Superior temporal gyrus (tissue), 1 donor: ENCODE results near the gene CFAP77.
"Not testable (repeated sequence)": the region's sequence is repeated elsewhere in the genome, so short reads cannot be mapped to it uniquely, and the experiment has no call there.

Experiments used
- DNase-seq: peaks from one replicate; pipeline ENCODE4 v3.0.0-alpha.2; 2016; ENCODE audit errors: extremely low spot score

The CFAP77 gene

DNA sequence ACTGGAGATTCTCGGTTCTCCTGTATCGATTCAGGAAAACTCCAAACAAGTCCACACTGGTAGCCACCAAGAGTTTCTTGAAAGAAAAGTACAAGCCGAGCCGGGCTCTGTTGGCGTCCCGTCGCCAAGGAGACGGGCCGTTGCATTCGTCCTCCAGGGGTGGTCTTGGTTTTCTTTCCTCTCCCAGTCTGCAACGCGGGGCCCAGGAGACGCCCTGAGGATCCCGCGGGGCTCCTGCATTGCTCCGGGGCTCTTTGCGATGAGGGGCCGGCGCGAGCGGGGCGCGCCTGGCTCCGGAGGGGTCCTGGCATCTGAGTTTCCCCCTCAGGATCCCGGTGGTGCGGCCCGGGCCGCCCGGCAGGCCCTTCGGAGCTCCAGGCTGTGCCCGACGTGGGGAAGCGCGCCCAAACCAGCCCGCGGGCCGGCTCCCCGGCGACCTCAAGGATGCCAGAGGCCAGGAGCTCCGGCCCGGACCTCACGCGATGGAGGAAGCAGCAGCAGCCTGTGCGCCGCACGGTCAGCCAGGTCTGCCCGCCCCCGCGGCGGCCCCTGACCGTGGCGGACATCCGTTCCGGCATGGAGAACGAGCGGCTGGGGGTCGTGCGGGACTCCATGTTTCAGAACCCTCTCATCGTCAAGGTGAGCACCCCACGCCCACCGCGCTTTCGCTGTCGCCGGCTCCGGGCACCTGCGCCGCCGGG is at the start of gene CFAP77:
Gene CFAP77, plus strand, starts transcription at position 384 of the 701 bp plus-strand sequence. Its CDS starts 61 bp downstream, at position 445.
- DNase-seq, result no peak

DNA sequence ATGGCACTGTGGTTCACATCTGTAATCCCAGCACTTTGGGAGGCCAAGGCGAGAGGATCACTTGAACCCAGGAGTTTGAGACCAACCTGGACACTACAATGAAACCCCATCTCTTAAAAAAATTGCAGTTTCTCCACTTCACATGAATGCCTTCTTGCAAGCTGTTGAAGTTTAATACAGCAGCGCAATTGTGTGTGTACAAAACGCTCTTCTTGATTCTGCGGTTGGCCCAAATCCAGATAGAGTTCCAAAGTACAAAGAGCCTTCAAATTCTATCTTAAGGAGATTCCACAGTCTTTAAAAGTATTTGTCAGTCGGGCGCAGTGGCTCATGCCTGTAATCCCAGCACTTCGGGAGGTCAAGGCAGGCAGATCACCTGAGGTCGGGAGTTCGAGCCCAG is 45.9 kb upstream of the CFAP77 start:
- no peak for DNase-seq

DNA sequence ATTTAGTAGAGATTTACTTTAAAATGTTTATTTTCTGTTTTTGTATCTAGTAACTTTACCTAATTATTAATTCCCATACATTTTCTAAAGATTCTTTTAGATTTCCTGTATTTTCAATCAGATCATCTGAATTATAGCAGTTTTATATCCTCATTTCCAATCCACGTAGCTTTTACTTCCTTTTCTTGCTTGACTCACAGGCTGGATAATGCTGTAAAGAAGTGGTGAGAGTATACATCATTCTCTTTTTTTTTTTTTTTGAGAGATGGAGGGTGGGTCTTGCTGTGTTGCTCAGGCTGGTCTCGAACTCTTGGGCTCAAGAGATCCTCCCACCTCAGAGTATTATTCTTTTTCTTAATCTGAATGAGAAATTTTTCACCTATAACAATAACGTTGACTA is 44.0 kb upstream of the CFAP77 start:
- no peak for DNase-seq

DNA sequence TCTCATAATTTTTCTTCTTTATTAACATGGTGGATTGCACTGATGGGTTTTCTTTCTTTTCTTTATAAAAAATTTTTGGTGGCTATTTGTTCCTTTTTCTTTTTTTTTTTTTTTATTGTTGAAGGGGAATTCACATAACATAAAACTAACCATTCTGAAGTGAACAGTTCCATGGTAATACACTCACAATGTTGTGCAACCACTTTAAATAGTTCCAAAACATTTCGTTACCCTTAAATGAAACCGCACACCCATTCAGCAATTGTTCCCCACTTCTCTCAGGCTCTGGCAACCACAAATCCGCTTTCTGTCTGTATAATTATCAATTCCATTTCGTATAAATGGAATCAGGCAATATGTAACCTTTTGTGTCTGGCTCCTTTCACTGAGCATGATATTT is 43.5 kb upstream of the CFAP77 start:
- DNase-seq, result no peak

DNA sequence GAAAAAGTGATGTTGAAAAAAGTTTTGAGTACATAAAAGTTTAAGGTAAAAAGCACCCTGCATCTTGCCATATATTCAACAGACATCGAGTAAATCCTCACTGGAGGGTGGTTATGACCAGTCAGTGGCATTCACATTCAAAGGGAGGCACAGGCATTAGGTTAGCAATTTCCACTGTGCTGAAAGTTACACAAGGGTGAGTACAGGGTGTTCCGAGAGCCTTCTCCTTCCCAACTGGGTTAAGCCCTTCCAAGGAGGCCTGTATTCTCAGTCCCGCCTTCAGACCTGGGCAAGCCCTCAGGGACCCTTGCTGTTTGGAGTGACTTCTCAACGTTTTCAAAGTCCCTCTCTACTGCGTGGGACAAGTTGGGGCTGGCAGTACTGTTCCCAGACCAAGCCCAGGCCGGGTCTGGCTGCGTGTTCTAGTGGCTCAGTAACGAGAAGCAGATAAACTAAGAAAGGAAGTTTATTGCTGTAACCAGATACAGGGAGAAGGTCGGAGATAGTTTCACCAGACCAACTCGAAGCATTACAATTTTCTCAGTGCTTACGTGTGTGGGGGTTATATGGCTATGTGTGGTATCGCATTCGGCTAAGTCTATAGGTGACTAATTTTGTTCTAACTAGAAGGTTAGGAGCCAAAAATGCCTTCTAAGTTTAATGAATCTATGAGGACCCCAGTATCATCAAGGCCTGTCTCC is 42.2 kb upstream of the CFAP77 start:
- no peak for DNase-seq

DNA sequence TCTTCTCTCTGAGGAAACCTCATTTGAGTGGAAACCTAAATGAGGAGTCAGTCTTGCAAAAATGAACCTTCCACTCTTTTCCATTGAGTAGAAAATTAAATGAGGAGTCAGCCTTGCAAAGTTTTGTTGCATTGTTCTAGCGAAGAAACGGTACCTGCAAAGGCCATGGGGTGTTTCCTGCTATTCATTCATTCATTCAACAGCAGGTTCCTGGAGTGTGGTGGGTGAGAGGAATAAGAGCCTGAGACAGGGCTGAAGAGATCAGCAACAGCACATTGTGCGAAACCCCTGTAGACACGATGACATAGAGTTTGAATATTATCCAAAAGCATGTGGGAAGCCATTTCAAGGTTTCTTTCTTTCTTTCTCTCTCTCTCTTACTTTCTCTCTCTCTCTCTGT is 40.6 kb upstream of the CFAP77 start:
- no peak for DNase-seq

DNA sequence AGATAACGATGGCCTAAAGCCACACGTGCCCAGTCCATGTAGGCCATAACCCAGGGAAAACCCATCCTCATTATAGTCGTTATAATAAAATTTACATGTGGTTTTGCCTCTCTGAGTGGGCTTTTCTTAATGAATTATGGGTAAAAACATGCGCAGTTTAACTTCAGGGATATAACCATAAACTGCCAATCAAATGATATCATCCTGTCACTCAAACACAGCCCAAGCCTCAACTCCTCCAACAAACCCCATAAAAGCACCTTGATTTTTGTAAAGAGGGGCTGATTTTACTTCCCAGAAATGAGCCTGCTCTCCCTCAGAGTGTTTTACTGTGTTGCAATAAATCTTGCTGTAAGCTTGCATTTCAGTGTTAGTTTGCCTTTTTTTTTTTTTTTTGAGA is 39.4 kb upstream of the CFAP77 start:
- no peak for DNase-seq

DNA sequence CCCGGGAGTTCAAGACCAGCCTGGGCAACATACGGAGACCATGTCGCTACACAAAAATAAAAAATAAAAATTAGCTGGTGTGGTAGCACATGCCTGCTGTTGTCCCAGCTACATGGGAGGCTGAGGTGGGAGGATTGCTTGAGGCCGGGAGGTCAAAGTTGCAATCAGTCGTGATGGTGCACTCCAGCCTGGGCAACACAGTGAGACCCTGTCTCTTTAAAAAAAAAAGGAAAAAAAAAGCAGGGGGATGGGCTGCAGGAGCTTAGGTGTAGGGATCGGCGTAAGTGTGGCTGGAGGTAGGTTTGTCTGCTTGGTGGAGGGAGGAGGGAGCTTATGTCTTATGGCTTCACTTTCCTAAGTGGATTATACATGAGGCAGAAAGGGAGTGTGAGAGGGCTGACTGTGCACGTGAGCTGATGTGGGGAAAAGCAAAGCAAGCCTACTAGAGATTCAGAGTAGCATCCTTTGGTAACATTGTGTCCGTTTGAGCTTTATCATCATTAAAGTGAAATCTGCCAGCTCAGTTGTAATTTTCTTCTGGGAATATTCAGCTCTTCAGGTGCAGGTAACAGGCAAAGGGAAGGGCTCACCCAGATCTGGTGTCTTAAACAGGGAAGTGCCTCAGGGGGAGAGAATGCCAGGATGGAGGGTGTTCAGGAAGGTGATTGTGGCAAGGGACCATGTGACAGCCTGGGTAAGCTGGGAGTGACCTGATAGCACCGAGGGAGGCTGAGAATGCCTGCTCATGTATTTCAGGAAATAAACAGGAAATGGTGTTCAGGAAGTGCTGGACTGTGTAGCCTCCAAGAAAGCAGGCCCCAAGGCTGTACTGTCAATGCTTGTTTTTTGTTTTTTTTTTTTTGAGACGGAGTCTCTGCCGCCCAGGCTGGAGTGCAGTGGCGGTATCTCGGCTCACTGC is 37.6 kb upstream of the CFAP77 start:
- DNase-seq, result peak; percentile 25

DNA sequence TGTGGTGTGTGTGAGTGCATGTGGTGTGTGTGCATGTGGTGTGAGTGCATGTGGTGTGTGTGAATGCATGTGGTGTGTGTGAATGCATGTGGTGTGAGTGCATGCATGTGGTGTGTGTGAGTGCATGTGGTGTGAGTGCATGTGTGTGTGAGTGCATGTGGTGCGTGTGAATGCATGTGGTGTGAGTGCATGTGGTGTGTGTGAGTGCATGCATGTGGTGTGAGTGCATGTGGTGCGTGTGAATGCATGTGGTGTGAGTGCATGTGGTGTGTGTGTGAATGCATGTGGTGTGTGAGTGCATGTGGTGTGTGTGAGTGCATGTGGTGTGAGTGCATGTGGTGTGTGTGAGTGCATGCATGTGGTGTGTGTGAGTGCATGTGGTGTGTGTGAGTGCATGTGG is 32.2 kb upstream of the CFAP77 start:
- not testable (repeated sequence) for DNase-seq

DNA sequence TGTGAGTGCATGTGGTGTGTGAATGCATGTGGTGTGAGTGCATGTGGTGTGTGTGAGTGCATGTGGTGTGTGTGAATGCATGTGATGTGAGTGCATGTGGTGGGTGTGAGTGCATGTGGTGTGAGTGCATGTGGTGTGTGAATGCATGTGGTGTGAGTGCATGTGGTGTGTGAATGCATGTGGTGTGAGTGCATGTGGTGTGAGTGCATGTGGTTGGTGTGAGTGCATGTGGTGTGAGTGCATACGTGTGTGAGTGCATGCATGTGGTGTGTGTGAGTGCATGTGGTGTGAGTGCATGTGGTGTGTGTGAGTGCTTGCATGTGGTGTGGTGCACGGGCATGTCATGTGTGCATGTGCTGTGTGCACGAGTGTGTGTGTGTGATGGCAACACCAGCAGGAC is 31.6 kb upstream of the CFAP77 start:
- DNase-seq, result not testable (repeated sequence)

DNA sequence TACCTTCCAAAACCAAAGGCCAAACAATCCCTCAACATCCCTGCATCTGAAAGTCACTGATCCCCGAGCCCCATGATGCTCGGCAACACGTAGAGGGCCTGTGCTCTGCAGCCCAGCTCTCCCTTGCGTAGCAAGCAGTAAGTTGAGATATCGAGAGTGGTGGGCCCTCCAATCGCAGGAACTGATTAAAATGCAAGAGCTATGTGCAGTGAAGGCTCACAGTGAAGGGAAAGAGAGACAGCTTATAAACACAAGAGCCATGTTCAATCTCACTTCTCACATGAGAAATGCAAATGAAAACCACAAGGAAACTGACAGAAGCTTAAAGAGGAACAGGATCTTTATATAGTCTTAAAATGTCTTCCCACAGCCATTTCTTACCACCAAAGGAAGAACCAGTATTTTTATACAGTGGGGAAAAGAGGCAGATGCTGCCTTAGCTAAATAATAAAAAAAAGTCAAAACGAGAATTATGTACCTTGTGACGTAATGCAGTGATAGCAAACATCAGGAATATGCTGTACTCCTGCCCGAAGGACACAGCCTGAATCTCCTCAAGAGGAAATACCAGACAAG is 28.0 kb upstream of the CFAP77 start:
- no peak for DNase-seq

DNA sequence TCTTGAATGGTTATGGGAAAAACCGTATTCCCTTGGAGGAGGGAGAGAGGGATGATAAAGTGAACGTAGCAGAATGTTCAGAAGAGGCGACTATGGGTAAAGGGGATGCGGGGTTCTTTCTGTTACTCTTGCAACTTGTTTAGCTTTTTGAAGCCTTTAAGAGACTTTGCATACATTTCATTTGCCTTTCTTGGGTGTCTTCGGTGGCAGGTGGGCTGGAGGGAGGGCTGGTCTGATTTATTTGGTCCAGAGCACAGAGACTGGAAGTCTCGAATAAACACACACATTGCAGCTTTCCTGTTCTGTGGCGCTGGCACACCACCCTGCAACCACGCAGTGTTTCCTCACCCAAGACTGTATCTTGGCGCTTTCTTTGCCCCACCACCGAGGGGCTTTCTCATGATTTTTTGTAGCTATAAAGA is 26.5 kb upstream of the CFAP77 start:
- no peak for DNase-seq

DNA sequence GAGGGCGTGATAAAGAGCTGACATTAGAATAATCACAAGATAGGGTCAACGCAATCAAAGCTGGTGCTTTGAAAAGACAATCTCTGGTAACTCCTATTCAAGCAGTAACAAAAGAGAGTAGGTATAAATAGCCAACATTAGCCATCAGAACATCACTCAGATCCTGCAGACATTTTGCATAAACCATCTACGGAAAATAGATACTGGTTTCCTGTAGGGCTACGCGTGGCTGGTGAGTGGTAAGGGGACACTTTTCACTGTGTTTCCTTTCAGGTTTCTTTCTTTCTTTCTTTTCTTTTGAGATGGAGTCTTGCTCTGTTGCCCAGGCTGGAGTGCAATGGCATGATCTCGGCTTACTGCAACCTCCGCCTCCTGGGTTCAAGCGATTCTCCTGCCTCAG is 25.6 kb upstream of the CFAP77 start:
- no peak for DNase-seq

DNA sequence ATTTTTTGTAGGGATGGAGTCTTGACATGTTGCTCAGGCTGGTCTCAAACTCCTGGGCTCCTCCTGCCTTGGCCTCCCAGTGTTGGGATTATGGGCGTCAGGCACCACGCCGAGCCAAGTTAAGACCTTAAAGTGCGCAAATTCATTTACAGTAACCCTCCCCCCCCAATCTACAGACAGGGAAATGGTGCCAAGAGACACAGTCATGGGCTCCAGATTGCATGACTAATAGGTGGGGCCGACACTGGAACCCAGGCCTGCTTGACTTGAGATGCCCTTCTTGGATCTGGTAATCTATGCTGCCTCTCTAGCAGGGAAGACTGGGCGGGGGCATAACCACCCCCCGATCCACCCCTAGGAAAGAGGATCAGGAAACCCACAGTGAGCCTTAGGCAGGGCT is 22.9 kb upstream of the CFAP77 start:
- DNase-seq, result no peak

DNA sequence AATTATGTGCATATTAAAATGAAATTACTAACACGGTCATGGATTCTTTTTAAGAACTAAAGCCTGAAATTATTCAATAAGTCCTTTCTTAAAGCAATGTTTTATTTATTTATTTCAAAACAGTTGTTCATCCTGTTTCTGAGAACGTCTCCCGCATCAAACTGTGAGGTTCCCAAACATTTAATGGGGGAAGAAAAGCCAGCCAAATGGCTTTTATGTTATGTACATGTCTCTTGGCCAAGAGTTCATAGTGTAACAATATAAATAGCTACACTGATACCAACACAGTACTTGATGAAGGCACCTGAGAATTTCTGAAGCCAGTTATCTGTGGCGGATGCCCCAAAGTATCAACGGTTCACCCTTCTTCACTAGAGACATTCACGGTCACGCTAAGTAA is 19.0 kb upstream of the CFAP77 start:
- DNase-seq, result no peak

DNA sequence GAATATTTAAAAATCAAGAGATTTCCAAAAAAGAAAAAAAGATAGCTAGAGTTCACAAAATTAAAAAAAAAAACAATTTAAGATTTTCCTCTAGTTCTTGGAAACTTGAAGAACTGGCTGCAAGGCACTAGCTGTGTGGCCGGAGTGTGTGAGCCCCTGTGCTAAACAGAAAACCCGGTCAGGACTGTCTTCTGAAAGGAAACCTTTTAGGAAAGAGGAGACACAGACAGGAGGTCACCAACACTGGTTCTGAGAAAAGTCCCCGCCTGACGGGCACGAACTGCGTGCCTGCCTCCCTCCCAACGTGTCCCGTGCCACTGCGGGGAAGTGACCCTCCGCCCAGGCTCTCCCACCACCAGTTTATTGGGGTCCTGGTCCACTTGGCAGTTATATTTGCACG is 18.6 kb upstream of the CFAP77 start:
- DNase-seq, result no peak

DNA sequence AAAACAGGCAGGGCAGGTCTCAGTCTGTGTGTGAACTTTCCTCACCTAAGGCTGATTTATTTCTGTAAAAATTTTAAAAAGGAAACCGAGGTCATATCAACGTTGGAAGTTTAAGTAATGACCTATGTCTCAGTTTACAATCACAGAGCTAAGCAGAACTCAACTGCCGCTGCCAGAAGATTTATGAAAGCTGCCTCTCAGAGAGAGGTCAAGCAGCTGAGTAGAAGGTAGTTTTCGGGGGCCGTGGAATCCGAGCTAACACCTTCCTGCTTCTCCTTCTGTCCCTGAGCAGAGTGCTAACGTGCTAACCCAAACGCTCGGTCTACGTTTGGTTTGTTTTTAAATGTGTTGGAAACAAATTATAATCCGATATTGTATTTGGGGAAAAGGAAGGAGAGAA is 14.5 kb upstream of the CFAP77 start:
- DNase-seq, result no peak

DNA sequence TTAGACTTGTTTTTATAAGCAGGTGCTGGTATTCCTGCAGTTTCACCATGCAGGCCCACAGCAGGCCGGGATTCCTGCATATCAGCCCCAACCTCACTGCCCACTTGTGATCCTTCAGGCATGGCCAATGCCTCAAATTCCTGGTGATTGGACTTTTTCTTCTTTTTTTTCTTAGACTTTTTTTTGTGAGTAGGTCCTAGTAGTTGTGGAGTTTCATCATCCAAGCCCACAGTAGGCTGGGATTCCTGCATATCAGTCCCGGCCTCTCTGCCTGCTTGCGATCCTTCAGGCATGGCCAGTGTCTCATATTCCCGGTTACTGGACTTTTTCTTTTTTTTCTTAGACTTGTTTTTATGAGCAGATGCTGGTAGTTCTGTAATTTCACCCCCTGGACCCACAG is 8.2 kb upstream of the CFAP77 start:
- no peak for DNase-seq

DNA sequence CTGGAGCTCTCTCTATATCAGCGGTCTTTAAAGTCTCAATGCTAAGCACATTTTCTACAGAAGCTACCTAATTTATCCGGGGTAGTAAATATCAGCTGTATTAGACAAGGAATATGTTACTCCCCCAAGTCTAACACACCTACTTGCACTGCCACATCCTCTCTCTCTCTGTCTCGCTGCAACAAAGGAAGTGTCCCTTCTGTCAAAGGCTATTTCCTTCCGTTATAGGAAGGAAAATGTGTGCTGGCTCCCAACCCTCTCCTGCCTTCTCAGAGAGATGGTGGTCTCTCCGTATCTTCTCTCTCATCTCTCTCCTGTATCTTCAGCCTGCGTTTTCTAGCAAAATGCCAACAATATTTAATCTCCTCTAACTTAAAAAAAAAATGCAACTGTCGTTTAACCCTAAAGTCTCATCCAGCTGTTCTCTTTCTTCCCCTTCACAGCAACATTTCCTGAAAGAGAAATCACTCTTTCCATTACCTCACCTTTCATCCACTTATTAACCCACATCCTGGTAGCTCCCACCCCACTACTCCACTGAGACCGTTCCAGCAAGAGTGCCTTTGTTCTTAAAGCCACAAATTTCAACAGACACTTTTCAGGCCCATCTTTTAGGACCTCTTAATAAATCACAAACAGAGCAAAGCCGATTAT is 5.7 kb upstream of the CFAP77 start:
- no peak for DNase-seq

DNA sequence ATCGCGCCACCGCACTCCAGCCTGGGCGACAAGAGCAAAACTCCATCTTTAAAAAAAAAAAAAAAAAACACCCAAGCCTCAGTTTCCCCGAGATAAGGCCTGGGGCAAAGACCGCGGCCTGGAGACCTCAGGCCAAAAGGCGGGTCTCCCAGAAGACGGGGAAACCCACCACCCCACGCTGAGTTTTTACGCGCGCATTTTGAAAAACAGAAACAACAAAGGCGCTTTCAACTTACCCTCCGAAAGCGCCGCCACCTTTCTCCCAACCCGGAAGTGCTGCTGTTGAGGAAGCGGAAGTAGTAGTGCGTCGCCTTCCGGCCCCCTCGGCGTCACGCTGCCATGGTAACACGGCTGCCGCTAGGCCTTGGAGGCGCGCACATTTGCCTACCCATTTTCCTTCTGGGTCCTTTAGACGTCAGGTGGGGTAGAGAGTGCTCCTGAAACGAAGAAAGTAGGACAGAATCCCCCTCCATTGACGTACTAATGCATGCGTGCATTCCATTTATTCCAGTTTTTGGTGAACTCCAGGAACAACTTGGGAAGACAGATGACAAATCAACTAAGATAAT is 3.4 kb upstream of the CFAP77 start, which contains the start of gene TTF1:
Gene TTF1, minus strand, starts transcription at position 287 of the 569 bp plus-strand sequence. CDS start 4,019 bp downstream, outside the sequence.
- DNase-seq, result peak; percentile 94

DNA sequence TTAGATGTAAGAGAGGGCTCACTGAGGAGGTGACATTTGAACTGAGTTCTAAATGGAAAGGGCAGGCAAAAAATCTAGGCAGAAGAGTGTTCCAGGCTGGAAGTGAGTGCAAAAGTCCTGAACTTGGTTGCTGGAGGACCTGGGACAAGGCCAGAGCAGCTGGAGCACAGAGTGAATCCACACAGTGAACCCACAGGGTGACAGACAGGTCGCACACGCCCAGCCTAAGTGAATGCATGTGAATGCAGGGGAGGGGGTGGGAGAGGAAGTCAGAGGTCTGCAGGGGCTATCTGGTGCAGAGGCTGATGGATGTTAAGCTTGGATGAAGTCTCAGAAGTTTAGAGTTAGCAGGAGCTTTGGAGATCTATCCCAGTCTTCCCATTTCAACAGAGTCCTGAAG is 2.8 kb upstream of the CFAP77 start:
- DNase-seq, result no peak
